ENCODE data around the gene KCNK18.

KCNK18 gene

GRCh38 chr10:117254774-117255735, 57.8 kb downstream of the KCNK18 start:
- no peak for TF ChIP-seq CTCF (IDR thresholded peaks at IDR 0.05; ENCODE audit: low read depth, low read length)
- no peak overlapping the region for H3K4me3 ChIP-seq (ENCODE audit: low read depth, low read length)

GRCh38 chr10:117255835-117256460, 58.7 kb downstream of the KCNK18 start:
- H3K4me3 ChIP-seq (ENCODE audit: low read depth, low read length) = no peak overlapping the region
- no peak for TF ChIP-seq CTCF (IDR thresholded peaks at IDR 0.05; ENCODE audit: low read depth, low read length)

- TF ChIP-seq CTCF (IDR thresholded peaks at IDR 0.05; ENCODE audit: low read depth, low read length) = no peak
- no peak overlapping the region for H3K4me3 ChIP-seq (ENCODE audit: low read depth, low read length)
Measured at GRCh38 chr10:117256910-117257309, 59.6 kb downstream of the KCNK18 start.

- no peak for TF ChIP-seq CTCF (IDR thresholded peaks at IDR 0.05; ENCODE audit: low read depth, low read length)
Measured at GRCh38 chr10:117257721-117258120, 60.4 kb downstream of the KCNK18 start.

GRCh38 chr10:117259279-117259678, 62.0 kb downstream of the KCNK18 start:
- no peak overlapping the region for H3K4me3 ChIP-seq (ENCODE audit: low read depth, low read length)
- TF ChIP-seq CTCF (IDR thresholded peaks at IDR 0.05; ENCODE audit: low read depth, low read length) = no peak

More at GRCh38 chr10:117257721-117258120, 60.4 kb downstream of the KCNK18 start:
- H3K4me3 ChIP-seq (ENCODE audit: low read depth, low read length) = no peak overlapping the region

Data from WI38 (cell line).